Mucosa of descending colon (tissue), 3 donors: ENCODE measurements around the gene ZNF77. TPM values are rescaled to one million over a fixed set of nuclear protein-coding genes. Genes with fewer than 3 reads are reported as not detected.

Source experiments
- ATAC-seq: fragments of 200-7000 bp; cut with Tn5 transposase; one replicate; pipeline ENCODE4 v1.9.1; 2020; ENCODE audit warnings: mild to moderate bottlenecking, moderate library complexity
- DNase-seq, 3 donors: peaks; one replicate each; pipeline ENCODE4 v3.0.0-alpha.2; 2020
- H3K36me3 ChIP-seq: fragments of 200-600 bp; one replicate; pipeline ENCODE4 v1.8.0; 2021; ENCODE audit warnings: low read depth, mild to moderate bottlenecking
- H3K4me1 ChIP-seq: fragments of 200-600 bp; one replicate; pipeline ENCODE4 v1.8.0; 2021; ENCODE audit warnings: low read depth, mild to moderate bottlenecking
- H3K4me3 ChIP-seq: fragments of 200-600 bp; one replicate; pipeline ENCODE4 v1.8.0; 2021; ENCODE audit warnings: mild to moderate bottlenecking
- H3K9me3 ChIP-seq: fragments of 200-600 bp; one replicate; pipeline ENCODE4 v1.8.0; 2021; ENCODE audit warnings: mild to moderate bottlenecking
- CTCF ChIP-seq: fragments of 200-600 bp; IDR thresholded peaks from one replicate; pipeline ENCODE4 v1.8.0; 2022; ENCODE audit warnings: antibody characterized with exemption, mild to moderate bottlenecking
- intact Hi-C, 2 donors: fragments of 100-400 bp; cut with DNase I in 1 of 2; cut with micrococcal nuclease in 1 of 2; formaldehyde crosslinking; loops; one replicate each; pipeline versions ENCODE4 v1.11.0 to v1.11.1; 2022; cut with DNase I, micrococcal nuclease
- total RNA-seq, 3 donors: library from RNA; stranded (reverse); fragmentation: NEBNext Ultra II Directional in 2 of 3; extraction: Animal tissue kit (Norgen Biotek cat#: 25700) in 2 of 3; gene quantifications; one replicate each; pipeline versions ENCODE4 v1.2.1 to v1.2.4, GENCODE V29; 2021 to 2023
- donor health status: DM: no; HTN: no; CAD: no; lungs with moderate emphysema.
- donor health status: DM: no; HTN: no; CAD: no.
- donor health status: DM: no; HTN: yes; CAD: no.

The ZNF77 gene
- total RNA-seq, 3 donors from 2014 or later = 4.1 to 4.5 (median 4.1) TPM

GRCh38 chr19:2977001-2977745 lies 32.4 kb upstream of the ZNF77 start, which contains the start of gene TLE6:
Gene TLE6 (plus strand): TSS chr19:2977564. CDS start chr19:2978234, 670 bp downstream.
- intact Hi-C loops = no loop called here
- peak; percentile 99 for ATAC-seq
- H3K36me3 ChIP-seq = no peaks in the 10 kb centered on the region

GRCh38 chr19:2976609-2977000 lies 31.8 kb upstream of the ZNF77 start:
- H3K4me1 ChIP-seq = peaks cover 14% of the 10 kb centered on the region
- H3K9me3 ChIP-seq = no peaks in the 10 kb centered on the region
- intact Hi-C loops = no loop called here
- H3K36me3 ChIP-seq = no peaks in the 10 kb centered on the region
- no peak for ATAC-seq
- no peak overlapping the region for H3K4me3 ChIP-seq
- TF ChIP-seq CTCF = no peak
- DNase-seq = no peak

More at GRCh38 chr19:2977001-2977745, 32.4 kb upstream of the ZNF77 start, which contains the start of gene TLE6:
- Histone ChIP-seq H3K4me1 (peaks cover 14% of the 10 kb centered on the region), H3K4me3 (no peak within 1 kb of the TSS), H3K9me3 (no peaks in the 10 kb centered on the region)
- no peak for TF ChIP-seq CTCF
- peak; percentile 98 for DNase-seq

- ATAC-seq = no peak
- Histone ChIP-seq H3K36me3 (no peaks in the 10 kb centered on the region), H3K9me3 (no peaks in the 10 kb centered on the region), H3K4me3 (no peak overlapping the region), H3K4me1 (peaks cover 14% of the 10 kb centered on the region)
- DNase-seq = no peak
- intact Hi-C loops = no loop called here
- TF ChIP-seq CTCF = no peak
Observed at GRCh38 chr19:2974342-2975041, 29.7 kb upstream of the ZNF77 start.

GRCh38 chr19:2973229-2973628 lies 28.5 kb upstream of the ZNF77 start:
- ATAC-seq (no peak), DNase-seq (no peak)
- Histone ChIP-seq H3K4me1 (peaks cover 13% of the 10 kb centered on the region), H3K4me3 (no peak overlapping the region), H3K36me3 (no peaks in the 10 kb centered on the region), H3K9me3 (no peaks in the 10 kb centered on the region)
- TF ChIP-seq CTCF = no peak
- intact Hi-C loops = no loop called here

GRCh38 chr19:2970201-2970835 lies 25.5 kb upstream of the ZNF77 start:
- Histone ChIP-seq H3K4me1 (peaks cover 3% of the 10 kb centered on the region), H3K9me3 (no peaks in the 10 kb centered on the region), H3K36me3 (no peaks in the 10 kb centered on the region), H3K4me3 (no peak overlapping the region)
- DNase-seq (no peak), ATAC-seq (no peak)
- no peak for TF ChIP-seq CTCF
- intact Hi-C loops = no loop called here
